Suprapubic skin (tissue), 3 donors: ENCODE data around the gene ZNF121.

ENCODE experiments used
- EP300 ChIP-seq: sonication (generic); formaldehyde crosslinking; IDR thresholded peaks from one replicate; pipeline ENCODE4 v1.6.1; 2017; ENCODE audit warnings: antibody characterized with exemption
- TF ChIP-seq, protein P1 (sequence below), 2 donors: fragments of 200-600 bp in 1 of 2; fragments of 450-650 bp in 1 of 2; sonication (generic) in 1 of 2; IDR thresholded peaks; one replicate each; pipeline ENCODE4 v1.5.1; 2016 to 2019; ENCODE audit warnings: antibody characterized with exemption in 2 of 2, mild to moderate bottlenecking in 1 of 2, moderate library complexity in 1 of 2

DNA sequence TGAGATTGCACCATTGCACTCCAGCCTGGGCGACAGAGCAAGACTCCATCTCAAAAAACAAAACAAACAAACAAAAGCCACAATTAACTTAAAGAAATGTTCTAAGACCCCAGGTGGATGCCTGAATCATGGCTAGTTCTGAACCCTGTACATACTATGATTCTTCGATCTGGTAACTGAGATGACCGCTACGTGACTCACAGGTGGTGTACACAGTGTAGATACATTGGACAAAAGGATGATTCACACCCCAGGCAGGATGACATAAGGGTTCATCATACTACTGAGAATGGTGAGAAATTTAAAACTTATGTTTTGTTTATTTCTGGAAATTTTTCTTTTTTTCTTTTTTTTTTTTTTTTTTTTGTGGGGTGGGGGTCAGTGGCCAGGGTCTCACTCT, 52.4 kb downstream of the ZNF121 start:
- TF ChIP-seq, protein P1, sequence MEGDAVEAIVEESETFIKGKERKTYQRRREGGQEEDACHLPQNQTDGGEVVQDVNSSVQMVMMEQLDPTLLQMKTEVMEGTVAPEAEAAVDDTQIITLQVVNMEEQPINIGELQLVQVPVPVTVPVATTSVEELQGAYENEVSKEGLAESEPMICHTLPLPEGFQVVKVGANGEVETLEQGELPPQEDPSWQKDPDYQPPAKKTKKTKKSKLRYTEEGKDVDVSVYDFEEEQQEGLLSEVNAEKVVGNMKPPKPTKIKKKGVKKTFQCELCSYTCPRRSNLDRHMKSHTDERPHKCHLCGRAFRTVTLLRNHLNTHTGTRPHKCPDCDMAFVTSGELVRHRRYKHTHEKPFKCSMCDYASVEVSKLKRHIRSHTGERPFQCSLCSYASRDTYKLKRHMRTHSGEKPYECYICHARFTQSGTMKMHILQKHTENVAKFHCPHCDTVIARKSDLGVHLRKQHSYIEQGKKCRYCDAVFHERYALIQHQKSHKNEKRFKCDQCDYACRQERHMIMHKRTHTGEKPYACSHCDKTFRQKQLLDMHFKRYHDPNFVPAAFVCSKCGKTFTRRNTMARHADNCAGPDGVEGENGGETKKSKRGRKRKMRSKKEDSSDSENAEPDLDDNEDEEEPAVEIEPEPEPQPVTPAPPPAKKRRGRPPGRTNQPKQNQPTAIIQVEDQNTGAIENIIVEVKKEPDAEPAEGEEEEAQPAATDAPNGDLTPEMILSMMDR (IDR thresholded peaks at IDR 0.05), result no peak
- no peak for TF ChIP-seq EP300
